WTC11 (cell line): ENCODE data around the gene KCNG4.

Source experiments
- IRF2 ChIP-seq: sonication (generic); formaldehyde crosslinking; IDR thresholded peaks from 2 replicates; pipeline ENCODE4 v1.8.0; 2022; ENCODE audit warnings: low read depth, missing genetic modification reagents, borderline replicate concordance
- TF ChIP-seq, protein P1 (sequence below): fragments of 200-600 bp; IDR thresholded peaks from 2 replicates; pipeline ENCODE4 v1.8.0; 2022; ENCODE audit warnings: antibody characterized with exemption

GRCh38 chr16:84212631-84213030, 27.2 kb downstream of the KCNG4 start:
- TF ChIP-seq, protein P1, sequence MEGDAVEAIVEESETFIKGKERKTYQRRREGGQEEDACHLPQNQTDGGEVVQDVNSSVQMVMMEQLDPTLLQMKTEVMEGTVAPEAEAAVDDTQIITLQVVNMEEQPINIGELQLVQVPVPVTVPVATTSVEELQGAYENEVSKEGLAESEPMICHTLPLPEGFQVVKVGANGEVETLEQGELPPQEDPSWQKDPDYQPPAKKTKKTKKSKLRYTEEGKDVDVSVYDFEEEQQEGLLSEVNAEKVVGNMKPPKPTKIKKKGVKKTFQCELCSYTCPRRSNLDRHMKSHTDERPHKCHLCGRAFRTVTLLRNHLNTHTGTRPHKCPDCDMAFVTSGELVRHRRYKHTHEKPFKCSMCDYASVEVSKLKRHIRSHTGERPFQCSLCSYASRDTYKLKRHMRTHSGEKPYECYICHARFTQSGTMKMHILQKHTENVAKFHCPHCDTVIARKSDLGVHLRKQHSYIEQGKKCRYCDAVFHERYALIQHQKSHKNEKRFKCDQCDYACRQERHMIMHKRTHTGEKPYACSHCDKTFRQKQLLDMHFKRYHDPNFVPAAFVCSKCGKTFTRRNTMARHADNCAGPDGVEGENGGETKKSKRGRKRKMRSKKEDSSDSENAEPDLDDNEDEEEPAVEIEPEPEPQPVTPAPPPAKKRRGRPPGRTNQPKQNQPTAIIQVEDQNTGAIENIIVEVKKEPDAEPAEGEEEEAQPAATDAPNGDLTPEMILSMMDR = no peak
- TF ChIP-seq IRF2 (CRISPR knock-in tag) = no peak
